CD14-positive monocyte (primary cell): ENCODE data around the gene CCNY. TPM values are rescaled to one million over a fixed set of nuclear protein-coding genes. Genes with fewer than 3 reads are reported as not detected.

Experiments used
- DNase-seq, 3 donors: peaks; one replicate each; pipeline ENCODE4 v3.0.0-alpha.2; 2011 to 2022
- H2AFZ ChIP-seq: 2 replicates; pipeline ENCODE4 v1.6.0; 2012; ENCODE audit warnings: mild to moderate bottlenecking, low read depth, low read length, inconsistent platforms; ENCODE audit not compliant: insufficient read depth, poor library complexity, severe bottlenecking
- H3K27ac ChIP-seq, 2 donors: 1 replicate in 1 of 2; 2 replicates in 1 of 2; pipeline ENCODE4 v1.5.1; 2012 to 2013; ENCODE audit warnings: low read length in 2 of 2, control low read depth in 1 of 2, inconsistent platforms in 1 of 2, low read depth in 1 of 2, mild to moderate bottlenecking in 1 of 2
- H3K27me3 ChIP-seq, 2 donors: one replicate each; pipeline versions ENCODE4 v1.6.0 to v1.6.1; 2011 to 2013; ENCODE audit warnings: low read length in 2 of 2; ENCODE audit not compliant: control insufficient read depth in 2 of 2, insufficient read depth in 2 of 2
- H3K36me3 ChIP-seq, 2 donors: replicated peaks in 1 of 2; 1 replicate in 1 of 2; 2 replicates in 1 of 2; pipeline versions ENCODE4 v1.5.1 to v1.6.1; 2012 to 2013; ENCODE audit warnings: low read length in 2 of 2, control low read depth in 1 of 2, inconsistent platforms in 1 of 2, mild to moderate bottlenecking in 1 of 2; ENCODE audit not compliant: insufficient read depth in 2 of 2, control insufficient read depth in 1 of 2
- H3K4me1 ChIP-seq, 2 donors: 1 replicate in 1 of 2; 2 replicates in 1 of 2; pipeline versions ENCODE4 v1.5.1 to v1.6.1; 2012 to 2013; ENCODE audit warnings: low read length in 2 of 2, control low read depth in 1 of 2, inconsistent platforms in 1 of 2, mild to moderate bottlenecking in 1 of 2, moderate library complexity in 1 of 2; ENCODE audit not compliant: insufficient read depth in 2 of 2, control insufficient read depth in 1 of 2
- H3K4me2 ChIP-seq: replicated peaks from 2 replicates; pipeline ENCODE3; 2012; ENCODE audit warnings: low read length, moderate library complexity, mild to moderate bottlenecking; ENCODE audit not compliant: poor library complexity, severe bottlenecking; ENCODE audit errors: extremely low read depth
- H3K4me3 ChIP-seq, 3 experiments: fragments of 200-600 bp in 1 of 3; sonication (generic) in 1 of 3; replicated peaks in 1 of 3; 1 replicate in 2 of 3; 2 replicates in 1 of 3; pipeline ENCODE4 v1.5.1; 2011 to 2013; ENCODE audit warnings: low read length in 3 of 3, mild to moderate bottlenecking in 3 of 3, control low read depth in 2 of 3, low read depth in 2 of 3, inconsistent platforms in 1 of 3, moderate library complexity in 1 of 3
- H3K79me2 ChIP-seq: 2 replicates; pipeline ENCODE4 v1.6.0; 2012; ENCODE audit warnings: mild to moderate bottlenecking, control low read depth, inconsistent platforms, low read length, moderate library complexity; ENCODE audit not compliant: insufficient read depth
- H3K9ac ChIP-seq: 2 replicates; pipeline ENCODE4 v1.6.0; 2017; ENCODE audit warnings: low read length, mild to moderate bottlenecking; ENCODE audit not compliant: insufficient read depth, poor library complexity, severe bottlenecking
- H3K9me3 ChIP-seq, 2 donors: replicated peaks in 1 of 2; 1 replicate in 1 of 2; 2 replicates in 1 of 2; pipeline versions ENCODE4 v1.5.1 to v1.6.1; 2012 to 2013; ENCODE audit warnings: low read length in 2 of 2, control low read depth in 1 of 2; ENCODE audit not compliant: control insufficient read depth in 1 of 2, insufficient read depth in 1 of 2
- H4K20me1 ChIP-seq: 2 replicates; pipeline ENCODE4 v1.6.0; 2012; ENCODE audit warnings: mild to moderate bottlenecking, low read length, control low read depth, moderate library complexity; ENCODE audit not compliant: insufficient read depth
- H3K27ac Mint-ChIP-seq, 7 donors: one replicate each; pipeline ENCODE4 v1.8.0; 2020; ENCODE audit warnings: mild to moderate bottlenecking in 7 of 7, mixed read lengths in 7 of 7, moderate library complexity in 6 of 7, inconsistent platforms in 2 of 7
- H3K27me3 Mint-ChIP-seq, 3 donors: one replicate each; pipeline ENCODE4 v1.8.0; 2021 to 2022; ENCODE audit warnings: low read depth in 3 of 3, mild to moderate bottlenecking in 3 of 3, mixed read lengths in 3 of 3, moderate library complexity in 3 of 3, inconsistent platforms in 1 of 3
- H3K36me3 Mint-ChIP-seq, 2 donors: one replicate each; pipeline ENCODE4 v1.8.0; 2020; ENCODE audit warnings: mixed read lengths in 2 of 2, inconsistent platforms in 1 of 2, mild to moderate bottlenecking in 1 of 2
- H3K4me1 Mint-ChIP-seq: one replicate; pipeline ENCODE4 v1.8.0; 2020; ENCODE audit warnings: mild to moderate bottlenecking, mixed read lengths
- H3K4me3 Mint-ChIP-seq, 2 donors: one replicate each; pipeline ENCODE4 v1.8.0; 2020; ENCODE audit warnings: mild to moderate bottlenecking in 2 of 2, mixed read lengths in 2 of 2, moderate library complexity in 1 of 2
- H3K9me3 Mint-ChIP-seq, 7 donors: one replicate each; pipeline ENCODE4 v1.8.0; 2020 to 2022; ENCODE audit warnings: mixed read lengths in 7 of 7, mild to moderate bottlenecking in 6 of 7, moderate library complexity in 6 of 7, inconsistent platforms in 2 of 7
- CTCF ChIP-seq: fragments of 200-600 bp; IDR thresholded peaks from one replicate; pipeline ENCODE4 v1.8.0; 2022; ENCODE audit warnings: antibody characterized with exemption, mild to moderate bottlenecking
- WGBS: methylation state at CpG from one replicate; pipeline ENCODE4 v1.1.5; 2013; ENCODE audit warnings: missing lambda C conversion rate; ENCODE audit not compliant: insufficient coverage; 5-methylcytosine and 5-hydroxymethylcytosine counted together
- intact Hi-C, 2 donors: fragments of 100-400 bp; cut with micrococcal nuclease; formaldehyde crosslinking; loops; one replicate each; pipeline versions ENCODE4 v1.15.0 to v1.15.1; 2023
- polyA plus RNA-seq, 3 donors: library from polyadenylated mRNA; depleted of rRNA in 1 of 3; unstranded in 2 of 3; stranded (reverse) in 1 of 3; fragments of 300-500 nt in 2 of 3; fragments of >200 nt in 1 of 3; fragmentation: Illumina TruSeq in 2 of 3; gene quantifications; 1 replicate in 2 of 3; 2 replicates in 1 of 3; pipeline ENCODE4 v1.2.3, GENCODE V29; 2012 to 2021

CCNY gene
- polyA plus RNA-seq, 3 donors, result 39.9 to 116 (median 64.8) TPM

GRCh38 chr10:35386594-35387174, 50.4 kb downstream of the CCNY start:
- 71% methylated on average over 4 of the region's 5 CpGs for WGBS
- peaks cover 58% of the 10 kb centered on the region for H3K4me1 Mint-ChIP-seq
- no peak overlapping the region for H3K4me2 ChIP-seq
- H3K4me3 Mint-ChIP-seq, result no peak overlapping the region
- H3K27me3 Mint-ChIP-seq, result no peaks in the 10 kb centered on the region
- TF ChIP-seq CTCF, result no peak
- intact Hi-C loops, result loop anchor here in 1 of 2 donors (5.0 kb wide), 1 partner anchor 51 kb away; no protein-coding TSS in a partner anchor
- H3K27me3 ChIP-seq, result no peaks in the 10 kb centered on the region
- no peak overlapping the region for H2AFZ ChIP-seq
- H3K27ac ChIP-seq, result peak overlapping the region in 1 of 2 donors; percentile 71
- no peak for DNase-seq
- no peaks in the 10 kb centered on the region for H3K36me3 ChIP-seq
- peaks cover 99% of the 10 kb centered on the region for H3K79me2 ChIP-seq
- H3K4me3 ChIP-seq, result no peak overlapping the region
- H3K4me1 ChIP-seq, result peaks cover 23 to 33% of the 10 kb centered on the region in 2 donors
- peaks cover 6 to 19% (median 12%) of the 10 kb centered on the region in 7 donors for H3K9me3 Mint-ChIP-seq
- H3K36me3 Mint-ChIP-seq, result peaks cover 7 to 15% of the 10 kb centered on the region in 2 donors
- H3K27ac Mint-ChIP-seq, result peak overlapping the region in 2 of 7 donors; percentile 75 to 84
- no peak overlapping the region for H3K9ac ChIP-seq
- peaks cover 100% of the 10 kb centered on the region for H4K20me1 ChIP-seq
- H3K9me3 ChIP-seq, result peaks cover 10 to 17% of the 10 kb centered on the region in 2 donors

GRCh38 chr10:35387768-35388167, 51.5 kb downstream of the CCNY start:
- no peak for TF ChIP-seq CTCF
- peaks cover 25 to 35% of the 10 kb centered on the region in 2 donors for H3K4me1 ChIP-seq
- peak overlapping the region; percentile 5 for H3K4me2 ChIP-seq
- Mint-ChIP-seq H3K4me1 (peaks cover 62% of the 10 kb centered on the region), H3K9me3 (peaks cover 6 to 19% (median 13%) of the 10 kb centered on the region in 7 donors), H3K27ac (peak overlapping the region; percentile 16 to 82 (median 51)), H3K36me3 (peaks cover 7 to 15% of the 10 kb centered on the region in 2 donors), H3K27me3 (no peaks in the 10 kb centered on the region), H3K4me3 (no peak overlapping the region)
- DNase-seq, result peak; percentile 20 to 41 (median 26)
- no peak overlapping the region for H3K4me3 ChIP-seq
- H3K36me3 ChIP-seq, result no peaks in the 10 kb centered on the region
- WGBS, result 45% methylated on average over 2 of the region's 2 CpGs
- peaks cover 99% of the 10 kb centered on the region for H3K79me2 ChIP-seq
- peak overlapping the region in 1 of 2 donors; percentile 71 for H3K27ac ChIP-seq
- H3K9me3 ChIP-seq, result peaks cover 10 to 17% of the 10 kb centered on the region in 2 donors
- H4K20me1 ChIP-seq, result peaks cover 100% of the 10 kb centered on the region
- H2AFZ ChIP-seq, result no peak overlapping the region
- no peaks in the 10 kb centered on the region for H3K27me3 ChIP-seq
- no peak overlapping the region for H3K9ac ChIP-seq
- intact Hi-C loops, result loop anchor here in 1 of 2 donors (5.0 kb wide), 1 partner anchor 50 kb away; no protein-coding TSS in a partner anchor
